WTC11 (cell line): ENCODE data around the gene RAD50. TPM values are rescaled to one million over a fixed set of nuclear protein-coding genes. Genes with fewer than 3 reads are reported as not detected.

ENCODE experiments used
- ATAC-seq: fragments of 200-7000 bp; cut with Tn5 transposase; 2 replicates; pipeline ENCODE4 v1.10.0; 2021; ENCODE audit warnings: mild to moderate bottlenecking, moderate library complexity
- CTCF ChIA-PET: fragments of 300-600 bp; sonication (Branson Sonifier 250); formaldehyde crosslinking; loops from one replicate; lab custom pipeline; 2021; ENCODE audit warnings: antibody characterized with exemption; lab: Charles Lee
- POLR2A ChIA-PET: fragments of 350-600 bp; sonication (Branson Sonifier 250); formaldehyde crosslinking; loops from one replicate; lab custom pipeline; 2021; ENCODE audit warnings: antibody characterized with exemption; lab: Charles Lee
- DNase-seq: peaks from one replicate; pipeline ENCODE4 v3.0.0; 2021; ENCODE audit warnings: low spot score
- H3K27ac Mint-ChIP-seq: 2 replicates; pipeline ENCODE4 v1.8.0; 2021; ENCODE audit warnings: mixed read lengths
- H3K27me3 Mint-ChIP-seq: 2 replicates; pipeline ENCODE4 v1.8.0; 2021; ENCODE audit warnings: low read depth, mild to moderate bottlenecking, moderate library complexity, mixed read lengths
- H3K36me3 Mint-ChIP-seq: 2 replicates; pipeline ENCODE4 v1.8.0; 2021; ENCODE audit warnings: mixed read lengths
- H3K4me1 Mint-ChIP-seq: 2 replicates; pipeline ENCODE4 v1.8.0; 2022; ENCODE audit warnings: mixed read lengths
- H3K4me3 Mint-ChIP-seq: 2 replicates; pipeline ENCODE4 v1.8.0; 2021; ENCODE audit warnings: mild to moderate bottlenecking, moderate library complexity, mixed read lengths
- H3K9me3 Mint-ChIP-seq: 2 replicates; pipeline ENCODE4 v1.8.0; 2021; ENCODE audit warnings: mixed read lengths
- ATF1 ChIP-seq: sonication (generic); formaldehyde crosslinking; IDR thresholded peaks from 2 replicates; pipeline ENCODE4 v1.8.1; 2023; ENCODE audit warnings: mild to moderate bottlenecking, moderate library complexity, missing genetic modification reagents
- E2F5 ChIP-seq: sonication (generic); formaldehyde crosslinking; IDR thresholded peaks from 2 replicates; pipeline ENCODE4 v1.8.1; 2022; ENCODE audit warnings: mild to moderate bottlenecking, moderate library complexity, missing genetic modification reagents
- ELF4 ChIP-seq: sonication (generic); formaldehyde crosslinking; IDR thresholded peaks from 2 replicates; pipeline ENCODE4 v1.8.1; 2022; ENCODE audit warnings: low read depth, mild to moderate bottlenecking, moderate library complexity, missing genetic modification reagents
- ETV6 ChIP-seq: sonication (generic); formaldehyde crosslinking; IDR thresholded peaks from 2 replicates; pipeline ENCODE4 v1.8.1; 2022; ENCODE audit warnings: mild to moderate bottlenecking, missing genetic modification reagents
- GTF2I ChIP-seq: fragments of 250-450 bp; sonication (Bioruptor Pico); conservative IDR thresholded peaks from 2 replicates; pipeline ENCODE4 v1.4.0; 2021; ENCODE audit warnings: mild to moderate bottlenecking
- IRF2 ChIP-seq: sonication (generic); formaldehyde crosslinking; IDR thresholded peaks from 2 replicates; pipeline ENCODE4 v1.8.0; 2022; ENCODE audit warnings: low read depth, missing genetic modification reagents, borderline replicate concordance
- MXD4 ChIP-seq: fragments of 250-450 bp; sonication (Bioruptor Pico); IDR thresholded peaks from 2 replicates; pipeline ENCODE4 v1.8.0; 2021; ENCODE audit warnings: mild to moderate bottlenecking, moderate library complexity, borderline replicate concordance
- NFE2L1 ChIP-seq: sonication (generic); formaldehyde crosslinking; IDR thresholded peaks from 2 replicates; pipeline ENCODE4 v1.8.1; 2023; ENCODE audit warnings: missing genetic modification reagents
- NR2C2 ChIP-seq: sonication (generic); formaldehyde crosslinking; IDR thresholded peaks from 2 replicates; pipeline ENCODE4 v1.8.0; 2022; ENCODE audit warnings: mild to moderate bottlenecking, missing genetic modification reagents
- NR3C1 ChIP-seq: sonication (generic); formaldehyde crosslinking; conservative IDR thresholded peaks from 2 replicates; pipeline ENCODE4 v1.8.1; 2023; ENCODE audit warnings: low read depth, mild to moderate bottlenecking, missing genetic modification reagents
- RELA ChIP-seq: sonication (generic); formaldehyde crosslinking; IDR thresholded peaks from 2 replicates; pipeline ENCODE4 v1.8.1; 2022; ENCODE audit warnings: missing genetic modification reagents, mild to moderate bottlenecking, borderline replicate concordance
- SMAD3 ChIP-seq: sonication (generic); formaldehyde crosslinking; IDR thresholded peaks from 2 replicates; pipeline ENCODE4 v1.8.0; 2022; ENCODE audit warnings: missing genetic modification reagents, mild to moderate bottlenecking, borderline replicate concordance
- SMAD4 ChIP-seq: sonication (generic); formaldehyde crosslinking; IDR thresholded peaks from 2 replicates; pipeline ENCODE4 v1.8.0; 2022; ENCODE audit warnings: mild to moderate bottlenecking, missing genetic modification reagents
- SP1 ChIP-seq: sonication (generic); formaldehyde crosslinking; conservative IDR thresholded peaks from 2 replicates; pipeline ENCODE4 v1.8.1; 2022; ENCODE audit warnings: missing genetic modification reagents
- TEAD1 ChIP-seq: sonication (generic); formaldehyde crosslinking; IDR thresholded peaks from 2 replicates; pipeline ENCODE4 v1.8.0; 2022; ENCODE audit warnings: mild to moderate bottlenecking, missing genetic modification reagents
- USF2 ChIP-seq: sonication (generic); formaldehyde crosslinking; IDR thresholded peaks from 2 replicates; pipeline ENCODE4 v1.8.1; 2023; ENCODE audit warnings: mild to moderate bottlenecking, missing genetic modification reagents, moderate library complexity
- ZMAT4 ChIP-seq: fragments of 250-450 bp; sonication (Bioruptor Pico); IDR thresholded peaks from 2 replicates; pipeline ENCODE4 v1.9.0; 2021; ENCODE audit warnings: mild to moderate bottlenecking
- ZNF121 ChIP-seq: sonication (generic); formaldehyde crosslinking; IDR thresholded peaks from 2 replicates; pipeline ENCODE4 v1.8.0; 2023; ENCODE audit warnings: missing genetic modification reagents
- ZNF416 ChIP-seq: fragments of 250-450 bp; sonication (Bioruptor Pico); IDR thresholded peaks from 2 replicates; pipeline ENCODE4 v1.9.0; 2021; ENCODE audit warnings: mild to moderate bottlenecking, inconsistent platforms
- ZNF423 ChIP-seq: fragments of 250-450 bp; sonication (Bioruptor Pico); IDR thresholded peaks from 2 replicates; pipeline ENCODE4 v2.1.2; 2022; ENCODE audit warnings: mild to moderate bottlenecking, moderate library complexity
- ZNF512 ChIP-seq: sonication (generic); formaldehyde crosslinking; IDR thresholded peaks from 2 replicates; pipeline ENCODE4 v1.8.1; 2022; ENCODE audit warnings: missing genetic modification reagents, borderline replicate concordance
- ZNF671 ChIP-seq: fragments of 250-450 bp; sonication (Bioruptor Pico); IDR thresholded peaks from 2 replicates; pipeline ENCODE4 v1.8.0; 2021; ENCODE audit warnings: mild to moderate bottlenecking
- total RNA-seq: library from RNA; stranded (reverse); gene quantifications from 3 replicates; pipeline ENCODE4 v1.2.3, GENCODE V29; 2021
- TF ChIP-seq, protein P1 (sequence below): sonication (generic); formaldehyde crosslinking; IDR thresholded peaks from 2 replicates; pipeline ENCODE4 v1.8.0; 2022; ENCODE audit warnings: mild to moderate bottlenecking, missing genetic modification reagents
- TF ChIP-seq, protein P2 (sequence below): sonication (generic); formaldehyde crosslinking; IDR thresholded peaks from 2 replicates; pipeline ENCODE4 v1.8.1; 2023; ENCODE audit warnings: mild to moderate bottlenecking, moderate library complexity, missing genetic modification reagents
- TF ChIP-seq, protein P3 (sequence below): sonication (generic); formaldehyde crosslinking; IDR thresholded peaks from 2 replicates; pipeline ENCODE4 v1.8.1; 2022; ENCODE audit warnings: low read depth, mild to moderate bottlenecking, moderate library complexity, missing genetic modification reagents, borderline replicate concordance
- TF ChIP-seq, protein P4 (sequence below): sonication (generic); formaldehyde crosslinking; IDR thresholded peaks from 2 replicates; pipeline ENCODE4 v1.8.1; 2023; ENCODE audit warnings: mild to moderate bottlenecking, missing genetic modification reagents, moderate library complexity
- TF ChIP-seq, protein P5 (sequence below): sonication (generic); formaldehyde crosslinking; IDR thresholded peaks from 2 replicates; pipeline ENCODE4 v1.8.1; 2022; ENCODE audit warnings: mild to moderate bottlenecking, missing genetic modification reagents, moderate library complexity, borderline replicate concordance

The RAD50 gene
- total RNA-seq, 1 experiment from 2014 or later: 31.1 TPM

DNA sequence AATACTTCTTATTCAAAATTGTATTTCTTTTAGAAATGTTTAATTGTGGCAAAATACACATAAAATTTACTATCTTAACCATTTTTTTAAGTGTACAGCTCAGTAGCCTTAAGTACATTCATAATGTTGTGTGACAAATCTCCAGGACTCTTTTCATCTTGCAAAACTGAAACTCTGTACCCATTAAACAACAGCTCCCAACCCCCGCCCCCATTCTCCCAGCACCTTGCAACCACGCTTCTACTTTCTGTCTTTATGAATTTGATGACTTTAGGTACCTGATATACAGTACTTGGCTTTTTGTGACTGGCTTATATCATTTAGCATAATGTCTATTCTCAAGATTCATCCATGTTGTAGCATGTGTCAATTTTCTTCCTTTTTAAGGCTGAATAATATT is 10.7 kb upstream of the RAD50 start:
- Mint-ChIP-seq H3K27ac (no peak overlapping the region), H3K36me3 (no peaks in the 10 kb centered on the region), H3K4me1 (no peaks in the 10 kb centered on the region), H3K9me3 (no peaks in the 10 kb centered on the region; the same call in 1 of the 2 replicates), H3K27me3 (no peaks in the 10 kb centered on the region; the same call in none of the 2 replicates), H3K4me3 (no peak overlapping the region)
- TF ChIP-seq, protein P1, sequence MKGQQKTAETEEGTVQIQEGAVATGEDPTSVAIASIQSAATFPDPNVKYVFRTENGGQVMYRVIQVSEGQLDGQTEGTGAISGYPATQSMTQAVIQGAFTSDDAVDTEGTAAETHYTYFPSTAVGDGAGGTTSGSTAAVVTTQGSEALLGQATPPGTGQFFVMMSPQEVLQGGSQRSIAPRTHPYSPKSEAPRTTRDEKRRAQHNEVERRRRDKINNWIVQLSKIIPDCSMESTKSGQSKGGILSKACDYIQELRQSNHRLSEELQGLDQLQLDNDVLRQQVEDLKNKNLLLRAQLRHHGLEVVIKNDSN (CRISPR knock-in tag): no peak
- TF ChIP-seq NR3C1: no peak
- TF ChIP-seq ZNF512 (CRISPR knock-in tag): no peak
- no peak for TF ChIP-seq ZNF416 (CRISPR knock-in tag)
- TF ChIP-seq ZMAT4 (CRISPR knock-in tag): no peak
- TF ChIP-seq, protein P2, sequence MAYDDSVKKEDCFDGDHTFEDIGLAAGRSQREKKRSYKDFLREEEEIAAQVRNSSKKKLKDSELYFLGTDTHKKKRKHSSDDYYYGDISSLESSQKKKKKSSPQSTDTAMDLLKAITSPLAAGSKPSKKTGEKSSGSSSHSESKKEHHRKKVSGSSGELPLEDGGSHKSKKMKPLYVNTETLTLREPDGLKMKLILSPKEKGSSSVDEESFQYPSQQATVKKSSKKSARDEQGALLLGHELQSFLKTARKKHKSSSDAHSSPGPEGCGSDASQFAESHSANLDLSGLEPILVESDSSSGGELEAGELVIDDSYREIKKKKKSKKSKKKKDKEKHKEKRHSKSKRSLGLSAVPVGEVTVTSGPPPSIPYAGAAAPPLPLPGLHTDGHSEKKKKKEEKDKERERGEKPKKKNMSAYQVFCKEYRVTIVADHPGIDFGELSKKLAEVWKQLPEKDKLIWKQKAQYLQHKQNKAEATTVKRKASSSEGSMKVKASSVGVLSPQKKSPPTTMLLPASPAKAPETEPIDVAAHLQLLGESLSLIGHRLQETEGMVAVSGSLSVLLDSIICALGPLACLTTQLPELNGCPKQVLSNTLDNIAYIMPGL (CRISPR knock-in tag): no peak
- TF ChIP-seq TEAD1: no peak
- no peak for TF ChIP-seq GTF2I (CRISPR knock-in tag)
- no peak for TF ChIP-seq NR2C2
- TF ChIP-seq, protein P3, sequence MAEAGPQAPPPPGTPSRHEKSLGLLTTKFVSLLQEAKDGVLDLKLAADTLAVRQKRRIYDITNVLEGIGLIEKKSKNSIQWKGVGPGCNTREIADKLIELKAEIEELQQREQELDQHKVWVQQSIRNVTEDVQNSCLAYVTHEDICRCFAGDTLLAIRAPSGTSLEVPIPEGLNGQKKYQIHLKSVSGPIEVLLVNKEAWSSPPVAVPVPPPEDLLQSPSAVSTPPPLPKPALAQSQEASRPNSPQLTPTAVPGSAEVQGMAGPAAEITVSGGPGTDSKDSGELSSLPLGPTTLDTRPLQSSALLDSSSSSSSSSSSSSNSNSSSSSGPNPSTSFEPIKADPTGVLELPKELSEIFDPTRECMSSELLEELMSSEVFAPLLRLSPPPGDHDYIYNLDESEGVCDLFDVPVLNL (CRISPR knock-in tag): no peak
- TF ChIP-seq ATF1 (CRISPR knock-in tag): no peak
- TF ChIP-seq, protein P4, sequence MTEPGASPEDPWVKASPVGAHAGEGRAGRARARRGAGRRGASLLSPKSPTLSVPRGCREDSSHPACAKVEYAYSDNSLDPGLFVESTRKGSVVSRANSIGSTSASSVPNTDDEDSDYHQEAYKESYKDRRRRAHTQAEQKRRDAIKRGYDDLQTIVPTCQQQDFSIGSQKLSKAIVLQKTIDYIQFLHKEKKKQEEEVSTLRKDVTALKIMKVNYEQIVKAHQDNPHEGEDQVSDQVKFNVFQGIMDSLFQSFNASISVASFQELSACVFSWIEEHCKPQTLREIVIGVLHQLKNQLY: no peak
- TF ChIP-seq ETV6 (CRISPR knock-in tag): no peak
- no peak for TF ChIP-seq MXD4 (CRISPR knock-in tag)
- no peak for TF ChIP-seq ZNF423 (CRISPR knock-in tag)
- TF ChIP-seq NFE2L1 (CRISPR knock-in tag): no peak
- ChIA-PET CTCF (interaction anchor here (1.3 kb wide), 1 partner anchor 19 kb away, joined by 3 read pairs; no protein-coding TSS in a partner anchor), POLR2A (no interaction called here)
- ATAC-seq (no peak), DNase-seq (no peak)

GRCh38 chr5:132547269-132547668 is 9.5 kb upstream of the RAD50 start:
- ATAC-seq (no peak), DNase-seq (no peak)
- H3K27me3 Mint-ChIP-seq: no peaks in the 10 kb centered on the region; the same call in none of the 2 replicates
- H3K9me3 Mint-ChIP-seq: no peaks in the 10 kb centered on the region; the same call in 1 of the 2 replicates
- H3K27ac Mint-ChIP-seq: no peak overlapping the region
- CTCF ChIA-PET: no interaction called here
- no peak overlapping the region for H3K4me3 Mint-ChIP-seq
- POLR2A ChIA-PET: no interaction called here
- no peaks in the 10 kb centered on the region for H3K36me3 Mint-ChIP-seq
- H3K4me1 Mint-ChIP-seq: no peaks in the 10 kb centered on the region
- TF ChIP-seq NFE2L1 (CRISPR knock-in tag): no peak
- TF ChIP-seq NR2C2: no peak
- no peak for TF ChIP-seq ZNF121 (CRISPR knock-in tag)
- TF ChIP-seq SMAD3 (CRISPR knock-in tag): no peak
- no peak for TF ChIP-seq E2F5 (CRISPR knock-in tag)
- TF ChIP-seq, protein P5, sequence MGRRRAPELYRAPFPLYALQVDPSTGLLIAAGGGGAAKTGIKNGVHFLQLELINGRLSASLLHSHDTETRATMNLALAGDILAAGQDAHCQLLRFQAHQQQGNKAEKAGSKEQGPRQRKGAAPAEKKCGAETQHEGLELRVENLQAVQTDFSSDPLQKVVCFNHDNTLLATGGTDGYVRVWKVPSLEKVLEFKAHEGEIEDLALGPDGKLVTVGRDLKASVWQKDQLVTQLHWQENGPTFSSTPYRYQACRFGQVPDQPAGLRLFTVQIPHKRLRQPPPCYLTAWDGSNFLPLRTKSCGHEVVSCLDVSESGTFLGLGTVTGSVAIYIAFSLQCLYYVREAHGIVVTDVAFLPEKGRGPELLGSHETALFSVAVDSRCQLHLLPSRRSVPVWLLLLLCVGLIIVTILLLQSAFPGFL (CRISPR knock-in tag): no peak
- no peak for TF ChIP-seq SP1
- TF ChIP-seq USF2: no peak
- TF ChIP-seq RELA: no peak
- no peak for TF ChIP-seq IRF2
- TF ChIP-seq ELF4: no peak
- no peak for TF ChIP-seq SMAD4 (CRISPR knock-in tag)
- no peak for TF ChIP-seq ZMAT4 (CRISPR knock-in tag)
- TF ChIP-seq ZNF671 (CRISPR knock-in tag): no peak
